DMS53 treated with DMSO at 0.1 percent for 48 hours (cell line): Measurements from ENCODE around the gene METTL26.

Experiments
- DNase-seq: peaks from one replicate; lab custom pipeline; 2025; ENCODE audit not compliant: unreplicated experiment; lab: John Stamatoyannopoulos, UW

METTL26 gene

GRCh38 chr16:659618-660017, 23.5 kb upstream of the METTL26 start:
- DNase-seq: no peak

- no peak for DNase-seq
Measured at GRCh38 chr16:658679-659571, 22.8 kb upstream of the METTL26 start.

- no peak for DNase-seq
Measured at GRCh38 chr16:657487-657886, 21.4 kb upstream of the METTL26 start.

- DNase-seq: no peak
Measured at GRCh38 chr16:654034-654433, 17.9 kb upstream of the METTL26 start.

- DNase-seq: no peak
Measured at GRCh38 chr16:652454-653305, 16.6 kb upstream of the METTL26 start.

GRCh38 chr16:651844-652243, 15.7 kb upstream of the METTL26 start:
- no peak for DNase-seq

GRCh38 chr16:649631-650030, 13.5 kb upstream of the METTL26 start:
- DNase-seq: no peak

GRCh38 chr16:648781-649589, 12.9 kb upstream of the METTL26 start, which contains the start of gene WDR90:
WDR90 (plus strand) TSS chr16:649365; CDS start chr16:649417, 52 bp downstream.
- DNase-seq: peak; percentile 74

GRCh38 chr16:648071-648780, 12.1 kb upstream of the METTL26 start:
- DNase-seq: no peak

GRCh38 chr16:647173-647902, 11.2 kb upstream of the METTL26 start:
- no peak for DNase-seq

GRCh38 chr16:646679-647172, 10.6 kb upstream of the METTL26 start:
- no peak for DNase-seq

- no peak for DNase-seq
Measured at GRCh38 chr16:645852-646678, 10.0 kb upstream of the METTL26 start.

GRCh38 chr16:644556-644955, 8.5 kb upstream of the METTL26 start:
- DNase-seq: no peak

- no peak for DNase-seq
Measured at GRCh38 chr16:643050-643368, 6.9 kb upstream of the METTL26 start.

GRCh38 chr16:642189-643049, 6.3 kb upstream of the METTL26 start:
- peak; percentile 40 for DNase-seq

- DNase-seq: peak; percentile 44
Measured at GRCh38 chr16:641326-642188, 5.5 kb upstream of the METTL26 start, which contains the start of gene MCRIP2. MCRIP2 (plus strand) TSS chr16:641828; CDS start chr16:641992, 164 bp downstream.

- no peak for DNase-seq
Measured at GRCh38 chr16:640614-641013, 4.5 kb upstream of the METTL26 start.
